Raji (cell line): ENCODE data around the gene TMEM168.

ENCODE experiments used
- POLR2A ChIP-seq: IDR thresholded peaks from 2 replicates; pipeline ENCODE4 v1.6.1; 2011; ENCODE audit warnings: low read depth, low read length, control low read depth; ENCODE audit not compliant: insufficient read depth

The TMEM168 gene

GRCh38 chr7:112784603-112785002 is 5.6 kb downstream of the TMEM168 start:
- TF ChIP-seq POLR2A, result no peak

GRCh38 chr7:112782498-112782897 is 7.7 kb downstream of the TMEM168 start:
- TF ChIP-seq POLR2A, result no peak

GRCh38 chr7:112781558-112781957 is 8.6 kb downstream of the TMEM168 start:
- no peak for TF ChIP-seq POLR2A

GRCh38 chr7:112781110-112781509 is 9.1 kb downstream of the TMEM168 start:
- no peak for TF ChIP-seq POLR2A

GRCh38 chr7:112779667-112780066 is 10.5 kb downstream of the TMEM168 start:
- TF ChIP-seq POLR2A, result no peak

- no peak for TF ChIP-seq POLR2A
Observed at GRCh38 chr7:112777406-112777805, 12.8 kb downstream of the TMEM168 start.

- no peak for TF ChIP-seq POLR2A
Observed at GRCh38 chr7:112771166-112771565, 19.0 kb downstream of the TMEM168 start.

- no peak for TF ChIP-seq POLR2A
Observed at GRCh38 chr7:112770051-112770450, 20.1 kb downstream of the TMEM168 start.

GRCh38 chr7:112765105-112765504 is 25.1 kb downstream of the TMEM168 start:
- TF ChIP-seq POLR2A, result no peak

GRCh38 chr7:112763996-112764395 is 26.2 kb downstream of the TMEM168 start:
- TF ChIP-seq POLR2A, result no peak

GRCh38 chr7:112763298-112763697 is 26.9 kb downstream of the TMEM168 start:
- TF ChIP-seq POLR2A, result no peak

- no peak for TF ChIP-seq POLR2A
Observed at GRCh38 chr7:112759905-112760304, 30.3 kb downstream of the TMEM168 start.

GRCh38 chr7:112757337-112757736 is 32.9 kb downstream of the TMEM168 start:
- no peak for TF ChIP-seq POLR2A

- TF ChIP-seq POLR2A, result no peak
Observed at GRCh38 chr7:112753298-112753697, 36.9 kb downstream of the TMEM168 start.

GRCh38 chr7:112752576-112752975 is 37.6 kb downstream of the TMEM168 start:
- no peak for TF ChIP-seq POLR2A

- no peak for TF ChIP-seq POLR2A
Observed at GRCh38 chr7:112749775-112750174, 40.4 kb downstream of the TMEM168 start.

GRCh38 chr7:112748381-112748780 is 41.8 kb downstream of the TMEM168 start:
- TF ChIP-seq POLR2A, result no peak

GRCh38 chr7:112745635-112746034 is 44.6 kb downstream of the TMEM168 start:
- TF ChIP-seq POLR2A, result no peak

- TF ChIP-seq POLR2A, result no peak
Observed at GRCh38 chr7:112744818-112745217, 45.4 kb downstream of the TMEM168 start.

GRCh38 chr7:112743811-112744210 is 46.4 kb downstream of the TMEM168 start:
- TF ChIP-seq POLR2A, result no peak
